NCI-H187 treated with DMSO at 0.1 percent for 48 hours (cell line): ENCODE data around the gene AGRN.

ENCODE experiments used
- DNase-seq: peaks from one replicate; lab custom pipeline; 2025; lab: John Stamatoyannopoulos, UW

The AGRN gene

GRCh38 chr1:1038694-1039093 lies 18.8 kb downstream of the AGRN start:
- DNase-seq: no peak

DNA sequence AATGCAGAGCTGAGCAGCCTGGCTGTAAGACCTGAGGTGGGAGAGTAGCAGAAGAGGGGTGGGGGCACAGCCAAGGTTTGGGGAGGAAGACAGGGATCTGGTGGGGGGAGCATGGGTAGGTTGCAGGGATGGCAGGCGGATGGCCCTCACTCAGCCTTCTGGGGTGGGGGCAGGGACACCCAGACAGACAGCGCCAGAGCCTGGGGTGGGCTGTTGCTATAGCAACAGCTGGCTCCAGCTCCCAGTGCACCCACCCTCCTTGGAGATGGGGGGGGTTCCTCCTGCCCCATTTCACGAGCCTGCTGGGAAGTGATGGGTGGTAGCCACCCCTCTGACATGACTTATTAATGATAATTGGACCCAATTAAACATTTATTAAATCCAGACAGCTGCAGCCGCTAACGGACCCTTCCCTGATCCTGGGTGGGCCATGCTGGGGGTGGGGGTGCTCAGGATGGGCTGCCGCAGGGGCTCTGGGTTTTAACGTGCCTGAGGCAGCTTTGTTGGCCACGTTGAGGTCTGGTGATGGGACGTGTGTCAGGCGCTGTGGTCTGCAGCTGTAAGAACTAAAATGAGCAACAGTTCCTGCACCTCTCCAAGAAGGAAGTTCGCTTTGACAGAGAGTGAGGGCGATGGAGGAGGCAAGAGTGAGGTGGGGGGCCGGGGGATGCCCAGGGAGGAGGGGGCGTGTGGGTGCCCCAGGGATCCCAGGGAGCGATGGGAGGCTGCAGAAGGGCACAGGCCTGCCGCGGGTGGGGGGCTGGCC lies 19.4 kb downstream of the AGRN start:
- no peak for DNase-seq

GRCh38 chr1:1040004-1040991 lies 20.4 kb downstream of the AGRN start:
- DNase-seq: no peak

DNA sequence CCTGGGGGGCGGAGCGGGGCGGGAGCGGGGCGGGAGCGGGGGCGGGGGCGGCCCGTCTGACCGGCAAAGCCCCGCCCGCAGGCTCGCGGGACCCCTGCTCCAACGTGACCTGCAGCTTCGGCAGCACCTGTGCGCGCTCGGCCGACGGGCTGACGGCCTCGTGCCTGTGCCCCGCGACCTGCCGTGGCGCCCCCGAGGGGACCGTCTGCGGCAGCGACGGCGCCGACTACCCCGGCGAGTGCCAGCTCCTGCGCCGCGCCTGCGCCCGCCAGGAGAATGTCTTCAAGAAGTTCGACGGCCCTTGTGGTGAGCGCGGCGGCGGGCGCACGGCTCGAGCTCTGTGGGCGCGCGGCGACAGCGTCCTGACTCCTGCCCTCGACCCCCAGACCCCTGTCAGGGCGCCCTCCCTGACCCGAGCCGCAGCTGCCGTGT lies 21.2 kb downstream of the AGRN start:
- DNase-seq: no peak

- no peak for DNase-seq
Measured at GRCh38 chr1:1041873-1042272, 22.0 kb downstream of the AGRN start.

GRCh38 chr1:1042835-1043234 lies 22.9 kb downstream of the AGRN start:
- DNase-seq: no peak

GRCh38 chr1:1043411-1043810 lies 23.5 kb downstream of the AGRN start:
- DNase-seq: no peak

DNA sequence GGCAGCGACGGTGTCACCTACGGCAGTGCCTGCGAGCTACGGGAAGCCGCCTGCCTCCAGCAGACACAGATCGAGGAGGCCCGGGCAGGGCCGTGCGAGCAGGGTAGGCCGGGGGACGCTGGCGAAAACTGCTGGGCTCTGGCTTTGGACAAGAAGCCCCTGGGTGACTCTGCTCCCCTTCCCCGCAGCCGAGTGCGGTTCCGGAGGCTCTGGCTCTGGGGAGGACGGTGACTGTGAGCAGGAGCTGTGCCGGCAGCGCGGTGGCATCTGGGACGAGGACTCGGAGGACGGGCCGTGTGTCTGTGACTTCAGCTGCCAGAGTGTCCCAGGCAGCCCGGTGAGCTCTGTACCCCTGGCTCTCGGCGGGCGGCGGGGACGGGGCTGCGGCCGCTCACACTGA lies 24.0 kb downstream of the AGRN start:
- DNase-seq: no peak

DNA sequence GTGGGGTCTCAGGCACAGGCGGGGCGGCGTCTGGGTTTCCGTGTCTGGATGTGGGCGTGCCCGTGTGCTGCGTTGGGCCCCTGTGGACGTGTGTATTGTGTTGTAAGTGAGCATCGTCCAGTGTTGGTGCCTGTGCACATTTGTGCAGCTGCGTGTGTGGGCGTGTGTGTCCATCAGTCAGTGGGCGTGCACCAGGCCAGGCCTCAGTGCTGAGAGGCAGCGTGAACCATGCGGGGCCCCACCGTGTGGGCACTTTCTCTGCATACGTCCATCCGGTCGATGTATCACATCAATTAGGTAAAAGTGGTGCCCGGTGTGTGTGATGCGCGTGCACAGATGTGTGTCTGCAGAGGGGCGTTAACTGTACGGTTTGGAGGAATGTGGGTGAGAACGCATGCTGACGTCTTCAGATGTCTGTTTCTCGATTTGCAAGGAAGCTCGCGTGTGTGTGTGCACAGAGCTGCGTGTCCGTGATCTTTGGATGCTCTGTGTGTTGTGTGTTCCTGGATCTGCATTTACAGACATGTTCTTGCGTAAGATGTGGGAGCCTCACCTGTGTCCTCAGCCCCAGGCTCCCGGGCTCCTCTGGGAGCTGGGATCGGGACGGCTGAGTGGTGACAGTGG lies 24.6 kb downstream of the AGRN start:
- DNase-seq: no peak

DNA sequence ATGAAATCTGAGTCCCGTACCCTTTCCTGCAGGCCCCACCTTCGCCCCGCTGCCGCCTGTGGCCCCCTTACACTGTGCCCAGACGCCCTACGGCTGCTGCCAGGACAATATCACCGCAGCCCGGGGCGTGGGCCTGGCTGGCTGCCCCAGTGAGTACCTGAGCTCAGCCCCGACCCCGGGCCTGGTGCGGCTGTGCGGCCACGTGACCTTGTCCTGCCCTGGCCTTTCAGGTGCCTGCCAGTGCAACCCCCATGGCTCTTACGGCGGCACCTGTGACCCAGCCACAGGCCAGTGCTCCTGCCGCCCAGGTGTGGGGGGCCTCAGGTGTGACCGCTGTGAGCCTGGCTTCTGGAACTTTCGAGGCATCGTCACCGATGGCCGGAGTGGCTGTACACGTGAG lies 25.2 kb downstream of the AGRN start:
- DNase-seq: no peak

GRCh38 chr1:1046243-1046642 lies 26.3 kb downstream of the AGRN start:
- no peak for DNase-seq

DNA sequence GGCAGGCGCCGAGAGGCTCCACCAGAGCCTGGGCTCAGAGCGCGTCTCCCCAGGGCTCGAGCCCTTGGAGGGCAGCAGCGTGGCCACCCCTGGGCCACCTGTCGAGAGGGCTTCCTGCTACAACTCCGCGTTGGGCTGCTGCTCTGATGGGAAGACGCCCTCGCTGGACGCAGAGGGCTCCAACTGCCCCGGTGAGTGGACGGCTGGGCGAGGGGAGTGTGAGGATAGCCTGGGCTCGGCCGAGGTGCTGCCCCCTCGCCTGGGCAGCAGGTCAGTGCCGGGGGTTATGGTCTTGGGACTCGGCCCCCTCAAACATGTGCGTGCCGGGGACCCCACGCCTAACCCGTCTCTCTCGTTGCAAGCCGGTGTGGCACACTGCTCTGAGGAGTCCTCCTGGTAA lies 26.8 kb downstream of the AGRN start:
- DNase-seq: no peak

- no peak for DNase-seq
Measured at GRCh38 chr1:1047407-1047806, 27.5 kb downstream of the AGRN start.

- DNase-seq: no peak
Measured at GRCh38 chr1:1047963-1048362, 28.0 kb downstream of the AGRN start.

DNA sequence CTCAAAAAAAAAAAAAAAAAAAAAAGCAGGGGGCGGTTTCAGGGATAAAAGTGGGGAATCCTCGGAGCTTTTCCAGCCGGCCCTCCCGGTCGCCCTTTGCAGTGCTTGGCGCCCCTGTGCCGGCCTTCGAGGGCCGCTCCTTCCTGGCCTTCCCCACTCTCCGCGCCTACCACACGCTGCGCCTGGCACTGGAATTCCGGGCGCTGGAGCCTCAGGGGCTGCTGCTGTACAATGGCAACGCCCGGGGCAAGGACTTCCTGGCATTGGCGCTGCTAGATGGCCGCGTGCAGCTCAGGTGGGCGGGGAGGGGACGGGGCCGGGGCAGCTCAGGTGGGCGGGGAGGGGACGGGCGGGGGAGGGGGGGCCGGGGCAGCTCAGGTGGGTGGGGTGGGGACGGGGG lies 28.8 kb downstream of the AGRN start:
- DNase-seq: no peak

DNA sequence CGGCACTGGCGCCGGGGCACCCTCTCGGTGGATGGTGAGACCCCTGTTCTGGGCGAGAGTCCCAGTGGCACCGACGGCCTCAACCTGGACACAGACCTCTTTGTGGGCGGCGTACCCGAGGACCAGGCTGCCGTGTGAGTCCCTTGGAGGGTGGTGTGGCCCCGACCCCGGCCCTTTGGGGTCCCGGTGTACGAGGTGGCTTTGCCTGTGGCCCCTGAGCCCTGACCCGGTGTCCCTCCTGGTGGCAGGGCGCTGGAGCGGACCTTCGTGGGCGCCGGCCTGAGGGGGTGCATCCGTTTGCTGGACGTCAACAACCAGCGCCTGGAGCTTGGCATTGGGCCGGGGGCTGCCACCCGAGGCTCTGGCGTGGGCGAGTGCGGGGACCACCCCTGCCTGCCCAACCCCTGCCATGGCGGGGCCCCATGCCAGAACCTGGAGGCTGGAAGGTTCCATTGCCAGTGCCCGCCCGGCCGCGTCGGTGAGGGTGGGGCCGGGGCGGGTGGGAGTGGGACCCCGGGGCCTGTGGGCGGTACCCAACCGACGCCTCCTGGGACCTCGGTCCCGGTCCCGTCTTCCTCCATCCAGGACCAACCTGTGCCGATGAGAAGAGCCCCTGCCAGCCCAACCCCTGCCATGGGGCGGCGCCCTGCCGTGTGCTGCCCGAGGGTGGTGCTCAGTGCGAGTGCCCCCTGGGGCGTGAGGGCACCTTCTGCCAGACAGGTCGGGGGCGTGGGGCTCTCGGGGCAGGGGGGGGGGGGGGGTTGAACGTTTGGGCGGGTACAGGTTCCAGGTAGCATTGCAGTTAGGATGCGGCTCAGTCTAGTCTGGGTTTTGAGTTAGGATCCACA lies 29.6 kb downstream of the AGRN start:
- no peak for DNase-seq

DNA sequence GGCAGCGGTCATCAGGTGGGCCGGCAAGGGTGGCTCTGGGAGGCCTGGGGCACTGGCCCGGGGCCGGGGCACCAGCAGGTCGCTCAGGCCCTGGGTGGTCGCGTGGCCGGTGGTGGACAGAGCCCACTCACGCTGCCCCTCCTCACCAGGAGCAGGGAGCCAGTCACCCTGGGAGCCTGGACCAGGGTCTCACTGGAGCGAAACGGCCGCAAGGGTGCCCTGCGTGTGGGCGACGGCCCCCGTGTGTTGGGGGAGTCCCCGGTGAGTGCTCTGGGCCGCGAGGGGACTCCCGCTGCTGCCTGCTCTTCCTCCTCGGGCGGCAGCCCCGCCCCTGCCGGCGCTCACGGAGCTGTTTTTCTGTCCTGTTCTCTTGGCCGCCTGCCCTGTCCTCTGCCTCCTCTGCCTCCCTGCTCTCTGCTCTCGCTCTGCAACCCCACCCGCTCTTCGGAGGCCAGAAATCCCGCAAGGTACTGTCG lies 30.7 kb downstream of the AGRN start:
- no peak for DNase-seq

DNA sequence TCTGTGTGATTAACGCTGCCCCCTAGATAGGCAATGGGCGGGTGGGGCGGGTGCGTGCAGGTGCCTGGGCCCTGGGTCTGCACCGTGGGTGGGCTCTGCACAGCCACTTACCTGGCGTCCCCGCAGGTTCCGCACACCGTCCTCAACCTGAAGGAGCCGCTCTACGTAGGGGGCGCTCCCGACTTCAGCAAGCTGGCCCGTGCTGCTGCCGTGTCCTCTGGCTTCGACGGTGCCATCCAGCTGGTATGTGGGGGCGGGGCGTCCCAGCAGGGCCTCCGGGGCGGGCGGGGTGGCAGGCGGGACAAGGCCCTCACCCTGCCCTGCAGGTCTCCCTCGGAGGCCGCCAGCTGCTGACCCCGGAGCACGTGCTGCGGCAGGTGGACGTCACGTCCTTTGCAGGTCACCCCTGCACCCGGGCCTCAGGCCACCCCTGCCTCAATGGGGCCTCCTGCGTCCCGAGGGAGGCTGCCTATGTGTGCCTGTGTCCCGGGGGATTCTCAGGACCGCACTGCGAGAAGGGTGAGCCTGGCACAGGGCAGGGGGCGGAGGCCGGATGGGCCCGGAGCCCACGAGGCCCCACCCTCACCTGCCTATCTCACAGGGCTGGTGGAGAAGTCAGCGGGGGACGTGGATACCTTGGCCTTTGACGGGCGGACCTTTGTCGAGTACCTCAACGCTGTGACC lies 31.3 kb downstream of the AGRN start:
- DNase-seq: no peak

- DNase-seq: no peak
Measured at GRCh38 chr1:1052003-1052840, 32.3 kb downstream of the AGRN start.

DNA sequence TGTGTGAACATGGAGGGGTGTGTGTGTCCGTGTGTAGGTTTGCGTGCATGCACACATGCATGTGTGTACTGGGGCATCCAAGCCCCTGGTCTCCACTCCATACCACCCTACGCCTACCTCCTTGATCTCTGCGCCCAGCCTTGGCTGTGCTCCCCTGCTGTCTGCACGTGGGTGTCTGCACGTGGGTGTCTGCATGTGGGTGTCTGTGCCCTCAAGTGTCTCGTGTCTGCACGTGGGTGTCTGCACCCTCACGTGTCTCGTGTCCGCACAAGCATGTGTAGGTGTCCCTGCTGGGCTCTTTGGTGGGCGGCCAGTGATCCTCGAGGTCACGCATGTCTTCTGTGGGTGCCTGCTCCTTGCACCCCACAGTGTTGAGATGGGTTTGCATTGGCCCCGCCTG lies 33.1 kb downstream of the AGRN start:
- DNase-seq: no peak
